Hepatic stellate cell (primary cell): Measurements from ENCODE around the gene MYH9.
"Not testable (repeated sequence)": the region's sequence is repeated elsewhere in the genome, so short reads cannot be mapped to it uniquely, and the experiment has no call there.

ENCODE experiments used
- DNase-seq: peaks from one replicate; pipeline ENCODE4 v3.0.0; 2011; ENCODE audit warnings: low spot score

Gene MYH9

DNA sequence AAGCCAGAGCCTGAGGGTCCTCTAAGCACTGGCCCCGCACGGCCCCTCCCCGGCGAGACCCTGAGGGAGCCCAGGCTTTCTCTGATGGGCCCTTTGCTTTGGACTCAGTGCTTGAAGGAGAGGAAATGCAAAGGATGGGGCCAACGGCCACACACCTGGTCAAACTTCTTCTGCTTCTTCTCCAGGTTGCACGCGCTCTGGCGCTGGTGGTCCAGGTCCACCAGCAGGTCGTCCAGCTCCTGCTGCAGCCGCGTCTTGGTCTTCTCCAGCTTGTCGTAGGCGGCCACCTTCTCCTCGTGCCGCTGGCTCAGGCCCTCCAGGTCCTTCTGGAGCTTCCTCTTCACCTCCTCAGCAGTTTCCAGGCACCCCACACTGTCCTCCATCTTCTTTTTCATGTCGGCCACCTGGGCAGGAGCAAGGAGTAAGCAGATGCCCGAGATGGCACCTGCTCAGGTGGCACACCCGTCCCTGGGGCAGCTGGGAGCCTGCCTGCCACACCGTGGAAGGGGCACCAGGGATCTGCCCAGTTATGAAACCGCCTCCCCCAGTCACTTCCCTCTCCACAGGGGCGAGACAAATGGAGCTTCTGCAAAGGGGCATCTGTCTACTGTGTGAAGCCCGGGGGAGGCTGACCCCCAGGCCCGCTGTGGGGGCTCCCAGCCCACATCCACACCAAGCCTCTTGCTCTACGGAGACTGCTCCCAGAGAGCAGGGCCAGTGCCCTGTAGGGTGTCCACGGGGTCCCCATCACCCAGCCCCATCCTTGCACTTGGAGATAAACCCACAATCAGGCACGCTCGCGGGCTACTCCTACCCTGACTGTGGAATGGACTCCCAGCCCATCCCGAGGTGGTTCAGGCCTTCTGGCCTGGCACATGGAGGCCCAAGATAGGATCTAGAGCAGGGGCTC is 95.7 kb downstream of the MYH9 start:
- no peak for DNase-seq

DNA sequence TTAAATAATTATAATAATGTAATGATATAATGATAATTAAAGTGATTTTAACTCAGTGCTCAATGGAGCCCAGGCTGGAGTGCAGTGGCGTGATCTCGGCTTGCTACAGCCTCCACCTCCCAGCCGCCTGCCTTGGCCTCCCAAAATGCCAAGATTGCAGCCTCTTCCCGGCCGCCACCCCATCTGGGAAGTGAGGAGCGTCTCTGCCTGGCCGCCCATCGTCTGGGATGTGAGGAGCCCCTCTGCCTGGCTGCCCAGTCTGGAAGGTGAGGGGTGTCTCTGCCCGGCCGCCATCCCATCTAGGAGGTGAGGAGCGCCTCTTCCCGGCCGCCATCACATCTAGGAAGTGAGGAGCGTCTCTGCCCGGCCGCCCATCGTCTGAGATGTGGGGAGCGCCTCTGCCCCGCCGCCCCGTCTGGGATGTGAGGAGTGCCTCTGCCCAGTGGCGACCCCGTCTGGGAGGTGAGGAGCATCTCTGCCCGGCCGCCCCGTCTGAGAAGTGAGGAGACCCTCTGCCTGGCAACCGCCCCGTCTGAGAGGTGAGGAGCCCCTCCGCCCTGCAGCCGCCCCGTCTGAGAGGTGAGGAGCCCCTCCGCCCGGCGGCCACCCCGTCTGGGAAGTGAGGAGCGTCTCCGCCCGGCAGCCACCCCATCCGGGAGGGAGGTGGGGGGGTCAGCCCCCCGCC is 97.2 kb downstream of the MYH9 start:
- not testable (repeated sequence) for DNase-seq

- DNase-seq, result not testable (repeated sequence)
These were observed 97.8 kb downstream of the MYH9 start for GRCh38 chr22:36289948-36290371.

- DNase-seq, result no peak
These were observed 98.3 kb downstream of the MYH9 start for GRCh38 chr22:36289406-36289870.

GRCh38 chr22:36288571-36289405 is 99.0 kb downstream of the MYH9 start:
- DNase-seq, result no peak

DNA sequence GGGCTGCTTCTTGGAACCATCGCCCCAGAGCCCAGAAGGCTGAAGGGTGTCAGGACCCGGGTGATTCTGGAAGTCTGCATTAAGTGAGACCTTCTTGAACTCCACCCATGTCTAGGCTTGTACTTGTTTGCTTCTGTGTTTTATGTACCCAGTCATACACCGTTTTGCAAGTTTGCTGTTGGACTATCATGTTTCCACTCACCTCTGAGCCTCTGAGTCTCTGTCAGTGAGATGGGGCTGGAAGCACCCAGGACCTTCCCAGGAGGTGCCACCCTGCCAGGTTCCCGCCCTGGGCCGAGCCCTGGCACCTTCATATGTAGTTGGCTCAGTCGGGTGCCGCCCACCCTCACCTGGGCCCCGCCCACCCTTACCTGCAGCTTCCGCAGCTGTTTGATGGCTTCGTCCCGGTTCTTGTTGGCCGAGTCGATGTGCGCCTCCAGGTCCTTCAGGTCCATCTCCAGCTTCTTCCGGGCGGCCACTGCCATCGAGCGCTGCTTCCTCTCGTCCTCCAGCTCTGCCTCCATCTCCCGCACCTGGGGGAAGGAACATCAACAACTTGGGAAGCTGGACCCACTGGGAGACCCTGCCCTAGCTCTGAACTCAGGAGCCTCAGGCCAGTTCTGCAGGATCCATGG is 99.8 kb downstream of the MYH9 start:
- no peak for DNase-seq

GRCh38 chr22:36286096-36286957 is 101.4 kb downstream of the MYH9 start:
- peak; percentile 83 for DNase-seq

DNA sequence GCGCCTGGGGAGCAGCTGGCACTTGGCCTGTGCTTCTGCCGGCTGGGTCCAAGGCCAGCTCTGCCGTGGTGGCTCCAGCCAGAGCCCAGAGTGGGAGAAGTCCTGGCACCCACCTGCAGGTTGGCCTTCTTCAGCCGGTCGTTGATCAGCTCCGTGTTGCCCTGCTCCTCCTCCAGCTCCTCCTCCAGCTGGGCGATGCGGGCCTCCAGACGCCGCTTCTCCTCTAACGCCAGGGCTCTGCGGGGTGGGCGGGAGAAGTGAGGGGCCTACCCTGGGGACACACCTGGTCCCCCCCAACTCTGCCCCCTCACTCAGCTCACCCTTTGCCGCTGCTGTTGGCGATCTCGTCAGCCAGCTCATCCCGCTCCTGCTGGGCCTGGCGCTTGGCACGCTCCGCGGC is 102.2 kb downstream of the MYH9 start:
- DNase-seq, result no peak

GRCh38 chr22:36285017-36285416 is 102.8 kb downstream of the MYH9 start:
- DNase-seq, result no peak

DNA sequence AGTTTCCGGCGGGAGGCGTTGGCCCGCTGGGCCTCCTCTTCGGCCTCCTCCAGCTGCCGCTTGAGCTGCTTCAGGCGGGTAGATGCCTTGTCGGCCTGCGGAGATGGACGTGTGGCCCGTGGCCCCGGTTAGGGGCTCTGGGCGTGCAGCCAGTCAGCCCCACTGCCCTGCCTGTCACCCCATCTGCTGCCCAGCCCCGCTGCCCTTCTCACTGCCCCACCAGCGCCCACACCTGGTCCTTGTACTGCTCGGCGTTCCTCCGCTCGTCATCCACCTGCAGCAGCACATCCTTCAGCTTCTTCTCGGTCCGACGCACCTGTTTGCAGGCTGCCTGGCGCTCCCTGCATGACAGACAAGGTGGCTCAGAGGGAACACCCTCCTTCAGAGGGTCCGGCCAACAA is 103.6 kb downstream of the MYH9 start:
- no peak for DNase-seq

DNA sequence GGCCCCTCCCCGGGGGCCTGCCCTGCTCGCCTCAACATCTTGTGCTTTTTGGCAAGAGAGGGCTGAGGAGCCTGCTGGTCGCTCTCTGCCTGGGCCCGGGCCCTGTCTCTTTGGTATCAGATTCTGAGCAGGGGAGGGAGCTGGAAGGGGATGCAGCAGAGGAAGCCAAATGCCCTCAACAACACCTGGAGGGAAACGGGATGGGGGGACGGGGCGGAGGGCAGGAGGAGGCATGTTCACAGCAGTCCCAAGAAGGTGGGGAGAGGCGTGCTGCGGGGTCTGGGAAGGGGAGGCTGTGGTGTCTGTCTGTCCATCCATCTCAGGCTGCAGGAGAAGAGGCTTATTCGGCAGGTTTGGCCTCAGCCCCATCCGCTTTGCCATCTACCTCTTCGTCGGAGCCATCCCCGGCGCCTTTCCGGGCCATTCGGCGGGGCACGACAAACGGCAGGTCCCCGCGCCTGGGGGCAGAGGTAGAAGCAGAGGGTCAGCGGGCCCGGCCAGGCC is 105.4 kb downstream of the MYH9 start:
- no peak for DNase-seq

- no peak for DNase-seq
These were observed 105.9 kb downstream of the MYH9 start for GRCh38 chr22:36281781-36282327.

- DNase-seq, result no peak
These were observed 107.4 kb downstream of the MYH9 start for GRCh38 chr22:36280379-36280778.

GRCh38 chr22:36279219-36279666 is 108.5 kb downstream of the MYH9 start:
- DNase-seq, result no peak

DNA sequence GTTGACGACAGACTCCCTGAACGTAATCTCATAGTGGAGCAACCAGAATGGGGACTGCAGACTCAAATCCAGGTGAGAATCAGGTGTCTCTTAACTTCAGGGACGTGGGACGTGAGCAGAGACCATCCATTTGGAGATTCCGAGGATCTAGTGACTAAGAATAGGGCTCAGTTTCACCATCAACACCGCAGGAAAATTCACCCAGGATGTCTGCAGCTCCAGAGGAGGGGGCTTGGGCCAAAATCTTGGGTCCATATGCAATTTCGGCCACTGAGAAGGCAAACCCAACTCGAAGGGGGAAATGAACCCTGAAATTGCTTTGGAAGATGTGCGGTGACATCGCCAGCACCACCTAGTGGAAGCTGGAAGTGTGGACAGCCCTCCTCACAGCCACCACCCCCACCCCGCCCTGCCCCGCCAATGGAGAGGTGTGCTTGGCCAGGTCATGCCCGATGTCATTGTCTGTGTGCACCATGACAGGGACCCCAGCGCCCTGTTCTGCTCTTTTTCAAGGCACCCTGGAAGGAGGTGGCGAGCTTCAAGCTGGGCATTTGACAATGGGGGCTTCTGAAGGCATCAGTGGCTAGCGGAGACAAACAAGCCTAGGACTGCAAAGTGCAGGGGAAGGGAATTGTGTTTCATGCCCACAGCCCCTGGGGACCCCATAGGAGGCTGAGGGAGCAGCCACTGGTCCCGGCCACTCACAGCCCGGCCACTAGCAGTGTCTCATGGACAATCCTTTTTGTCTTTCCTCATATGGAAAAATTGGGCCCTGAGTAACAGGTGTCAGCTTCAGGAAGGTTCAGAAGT is 110.1 kb downstream of the MYH9 start:
- peak; percentile 52 for DNase-seq

GRCh38 chr22:36274531-36274930 is 113.2 kb downstream of the MYH9 start:
- no peak for DNase-seq

GRCh38 chr22:36271951-36272350 is 115.8 kb downstream of the MYH9 start:
- not testable (repeated sequence) for DNase-seq

DNA sequence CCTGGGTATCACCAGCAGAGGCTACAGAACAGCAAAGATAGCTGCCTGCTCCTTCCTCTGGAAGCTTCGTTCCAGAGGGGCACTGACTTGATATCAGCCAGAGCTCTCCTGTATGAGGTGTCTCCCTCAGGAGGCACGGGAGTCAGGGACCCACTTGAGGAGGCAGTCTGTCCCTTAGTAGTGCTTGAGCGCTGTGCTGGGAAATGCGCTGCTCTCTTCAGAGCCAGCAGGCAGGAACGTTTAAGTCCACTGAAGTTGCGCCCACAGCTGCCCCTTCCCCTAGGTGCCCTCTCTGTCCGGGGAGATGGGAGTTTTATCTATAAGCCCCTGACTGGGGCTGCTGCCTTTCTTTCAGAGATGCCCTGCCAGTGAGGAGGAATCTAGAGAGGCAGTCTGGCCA is 116.5 kb downstream of the MYH9 start:
- not testable (repeated sequence) for DNase-seq

DNA sequence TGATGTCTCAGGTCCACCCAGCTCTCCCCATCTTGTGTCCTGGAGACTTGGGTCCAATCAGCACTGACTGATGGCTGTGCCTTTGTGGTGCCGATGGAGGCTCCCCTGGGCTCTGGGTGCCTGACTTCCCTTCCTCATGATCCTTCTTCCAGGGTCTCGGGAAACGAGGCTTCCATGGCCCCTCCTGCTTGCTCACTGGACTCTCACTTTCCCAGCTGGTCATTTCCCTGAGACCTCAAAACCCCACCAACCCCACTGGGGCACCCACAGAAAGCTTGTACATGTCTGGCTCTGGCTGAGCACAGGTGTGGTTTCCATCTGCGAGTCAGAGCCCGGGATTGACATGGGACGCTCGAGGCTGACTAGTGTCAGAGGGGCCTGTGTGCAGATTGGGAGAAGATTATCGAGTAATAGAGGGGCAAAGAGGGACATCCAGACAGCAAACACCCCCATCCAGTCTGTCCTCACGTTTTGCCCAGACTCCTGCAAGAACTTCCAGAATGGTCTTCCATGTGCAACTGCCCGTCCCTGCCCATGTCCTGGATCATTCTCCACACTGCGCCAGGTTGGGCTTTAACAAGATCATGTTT is 119.8 kb downstream of the MYH9 start:
- DNase-seq, result no peak
